ENCODE results near the gene TMF1. TPM values are rescaled to one million over a fixed set of nuclear protein-coding genes. Genes with fewer than 3 reads are reported as not detected.

Gene TMF1
- total and polyA plus RNA-seq, 10 of the 15 experiments (the other 5 are each of a cell fraction or from before 2014, with no cell fraction given): 7.1 to 24.5 (median 18.6) TPM

DNA sequence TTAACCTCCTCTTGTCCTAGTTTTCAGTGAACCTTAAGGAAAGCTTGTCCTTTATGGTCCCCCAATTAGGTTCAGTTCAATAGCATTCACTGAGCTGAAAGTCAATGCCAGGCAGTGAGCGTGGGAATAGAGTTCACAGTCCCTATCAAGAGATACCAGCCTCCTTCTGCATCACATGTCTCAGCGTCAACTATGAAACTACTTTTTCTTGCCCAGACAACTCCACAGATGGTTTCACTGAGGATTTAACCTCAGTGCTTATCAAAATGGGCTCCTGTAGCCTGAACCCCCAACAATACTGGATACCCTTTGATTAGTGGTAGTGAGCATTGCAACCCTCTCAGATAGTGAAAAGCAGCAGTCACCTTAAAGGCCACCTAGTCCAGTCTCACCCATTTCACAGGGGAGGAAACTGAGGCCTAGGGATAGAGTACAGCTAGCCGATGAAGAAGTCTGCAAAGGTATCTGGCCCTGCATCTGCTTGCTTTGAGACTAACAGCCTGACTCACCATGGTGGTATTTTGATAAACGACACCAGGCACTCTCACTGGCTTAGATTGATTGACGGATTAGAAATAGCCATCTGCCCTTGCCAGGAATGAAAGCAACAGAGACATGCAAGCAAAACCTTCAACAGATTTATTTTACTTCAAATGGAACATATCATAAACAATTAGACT is 29.6 kb upstream of the TMF1 start (continued):
- TF ChIP-seq MTA2 (IDR thresholded peaks at IDR 0.05; ENCODE audit: low read depth) (peak; percentile 36; the same call in 1 of the 2 replicates), HSF1 (IDR thresholded peaks at IDR 0.05; ENCODE audit: low read depth, low read length) (no peak), SRF (IDR thresholded peaks at IDR 0.05; ENCODE audit: low read depth in 2 of 2, low read length in 2 of 2) (no peak), RUNX3 (IDR thresholded peaks at IDR 0.05; ENCODE audit: low read length) (peak; percentile 26; the same call in 1 of the 2 replicates), BCL11A (IDR thresholded peaks at IDR 0.05; ENCODE audit: low read depth, low read length) (0 out of 2 replicates have a peak, but pooled peaks have one; percentile 2), SIX5 (IDR thresholded peaks at IDR 0.05; ENCODE audit: low read depth, low read length, severe bottlenecking) (no peak), ZNF622 (IDR thresholded peaks at IDR 0.05) (no peak), ATF2 (IDR thresholded peaks at IDR 0.05; ENCODE audit: low read length) (no peak), CBX5 (IDR thresholded peaks at IDR 0.05; ENCODE audit: low read depth) (no peak), CBX3 (IDR thresholded peaks at IDR 0.05; ENCODE audit: borderline replicate concordance, low read depth) (no peak), WRNIP1 (IDR thresholded peaks at IDR 0.05; ENCODE audit: borderline replicate concordance, low read depth, low read length) (no peak), RBBP5 (conservative IDR thresholded peaks at IDR 0.05) (no peak), ATF7 (IDR thresholded peaks at IDR 0.05; ENCODE audit: low read depth) (no peak), EZH2 (IDR thresholded peaks at IDR 0.05; ENCODE audit: borderline replicate concordance, control insufficient read depth, low read depth, low read length) (no peak), BCL3 (IDR thresholded peaks at IDR 0.05; ENCODE audit: borderline replicate concordance, insufficient read depth, low read depth, low read length, poor library complexity, severe bottlenecking) (no peak), CHD1 (IDR thresholded peaks at IDR 0.05; ENCODE audit: low read depth, low read length) (no peak), REST (IDR thresholded peaks at IDR 0.05; ENCODE audit: low read depth, low read length) (no peak), MAX (IDR thresholded peaks at IDR 0.05; ENCODE audit: low read depth, low read length) (no peak), IKZF2 (IDR thresholded peaks at IDR 0.05) (peak; percentile 30 to 48; a peak in 2 of 4 replicates), EED (IDR thresholded peaks at IDR 0.05; ENCODE audit: low read depth) (no peak)

Measured in GM12878 (cell line).